ENCODE data around the gene GAGE12G.
"Not testable (repeated sequence)": the region's sequence is repeated elsewhere in the genome, so short reads cannot be mapped to it uniquely, and the experiment has no call there.

GAGE12G gene
- long read RNA-seq, result 0 reads

- DNase-seq (ENCODE audit: low read depth in 1 of 2, low spot score in 1 of 2); H3K4me3 ChIP-seq (replicated peaks; ENCODE audit: insufficient read depth, low read length); H3K27ac ChIP-seq (replicated peaks); H3K27me3 ChIP-seq (ENCODE audit: insufficient read depth, poor library complexity, severe bottlenecking): not testable (repeated sequence)
Observed at GRCh38 chrX:49570100-49570499, at the start of gene GAGE12G. GAGE12G (plus strand) TSS chrX:49570400; CDS start chrX:49571555, 1,155 bp downstream.

- H3K27me3 ChIP-seq (ENCODE audit: insufficient read depth, poor library complexity, severe bottlenecking); H3K27ac ChIP-seq (replicated peaks); H3K4me3 ChIP-seq (replicated peaks; ENCODE audit: insufficient read depth, low read length); DNase-seq (ENCODE audit: low read depth in 1 of 2, low spot score in 1 of 2): not testable (repeated sequence)
Observed at GRCh38 chrX:49531877-49532276, 38.3 kb upstream of the GAGE12G start, which contains the start of gene GAGE12C. GAGE12C (plus strand) TSS chrX:49532177; CDS start chrX:49533332, 1,155 bp downstream.

- H3K27me3 ChIP-seq (ENCODE audit: insufficient read depth, poor library complexity, severe bottlenecking); DNase-seq (ENCODE audit: low read depth in 1 of 2, low spot score in 1 of 2); H3K27ac ChIP-seq (replicated peaks); H3K4me3 ChIP-seq (replicated peaks; ENCODE audit: insufficient read depth, low read length): not testable (repeated sequence)
Observed at GRCh38 chrX:49541433-49541832, 28.8 kb upstream of the GAGE12G start, which contains the start of gene GAGE12D. GAGE12D (plus strand) TSS chrX:49541733; CDS start chrX:49542888, 1,155 bp downstream.

GRCh38 chrX:49550989-49551388 is 19.2 kb upstream of the GAGE12G start, which contains the start of gene GAGE12E:
GAGE12E (plus strand) TSS chrX:49551289; CDS start chrX:49552444, 1,155 bp downstream.
- not testable (repeated sequence) for H3K27me3 ChIP-seq (ENCODE audit: insufficient read depth, poor library complexity, severe bottlenecking); H3K27ac ChIP-seq (replicated peaks); H3K4me3 ChIP-seq (replicated peaks; ENCODE audit: insufficient read depth, low read length); DNase-seq (ENCODE audit: low read depth in 1 of 2, low spot score in 1 of 2)

- not testable (repeated sequence) for H3K4me3 ChIP-seq (replicated peaks; ENCODE audit: insufficient read depth, low read length); DNase-seq (ENCODE audit: low read depth in 1 of 2, low spot score in 1 of 2); H3K27me3 ChIP-seq (ENCODE audit: insufficient read depth, poor library complexity, severe bottlenecking); H3K27ac ChIP-seq (replicated peaks)
Observed at GRCh38 chrX:49560542-49560941, 9.7 kb upstream of the GAGE12G start, which contains the start of gene GAGE12F. GAGE12F (plus strand) TSS chrX:49560842; CDS start chrX:49561997, 1,155 bp downstream.

- not testable (repeated sequence) for DNase-seq (ENCODE audit: low read depth in 1 of 2, low spot score in 1 of 2); H3K27me3 ChIP-seq (ENCODE audit: insufficient read depth, poor library complexity, severe bottlenecking); H3K27ac ChIP-seq (replicated peaks); H3K4me3 ChIP-seq (replicated peaks; ENCODE audit: insufficient read depth, low read length)
Observed at GRCh38 chrX:49568728-49569127, 1.5 kb upstream of the GAGE12G start.

- H3K27ac ChIP-seq (replicated peaks); H3K27me3 ChIP-seq (ENCODE audit: insufficient read depth, poor library complexity, severe bottlenecking); H3K4me3 ChIP-seq (replicated peaks; ENCODE audit: insufficient read depth, low read length); DNase-seq (ENCODE audit: low read depth in 1 of 2, low spot score in 1 of 2): not testable (repeated sequence)
Observed at GRCh38 chrX:49569152-49569551, 1.0 kb upstream of the GAGE12G start.

GRCh38 chrX:49579649-49580048 is 9.4 kb downstream of the GAGE12G start, which contains the start of gene GAGE12H:
GAGE12H (plus strand) TSS chrX:49579949; CDS start chrX:49581104, 1,155 bp downstream.
- H3K27me3 ChIP-seq (ENCODE audit: insufficient read depth, poor library complexity, severe bottlenecking); DNase-seq (ENCODE audit: low read depth in 1 of 2, low spot score in 1 of 2); H3K27ac ChIP-seq (replicated peaks); H3K4me3 ChIP-seq (replicated peaks; ENCODE audit: insufficient read depth, low read length): not testable (repeated sequence)

- not testable (repeated sequence) for H3K27me3 ChIP-seq (ENCODE audit: insufficient read depth, poor library complexity, severe bottlenecking); H3K4me3 ChIP-seq (replicated peaks; ENCODE audit: insufficient read depth, low read length); DNase-seq (ENCODE audit: low read depth in 1 of 2, low spot score in 1 of 2); H3K27ac ChIP-seq (replicated peaks)
Observed at GRCh38 chrX:49589196-49589595, 19.0 kb downstream of the GAGE12G start, which contains the start of gene GAGE2A. GAGE2A (plus strand) TSS chrX:49589496; CDS start chrX:49590651, 1,155 bp downstream.

GRCh38 chrX:49589769-49590478 is 19.7 kb downstream of the GAGE12G start:
- DNase-seq (ENCODE audit: low read depth in 1 of 2, low spot score in 1 of 2), result peak in 1 of 2 experiments; percentile 23
- not testable (repeated sequence) for H3K4me3 ChIP-seq (replicated peaks; ENCODE audit: insufficient read depth, low read length); H3K27me3 ChIP-seq (ENCODE audit: insufficient read depth, poor library complexity, severe bottlenecking); H3K27ac ChIP-seq (replicated peaks)

GRCh38 chrX:49590488-49590887 is 20.3 kb downstream of the GAGE12G start:
- H3K27ac ChIP-seq (replicated peaks); H3K4me3 ChIP-seq (replicated peaks; ENCODE audit: insufficient read depth, low read length); H3K27me3 ChIP-seq (ENCODE audit: insufficient read depth, poor library complexity, severe bottlenecking); DNase-seq (ENCODE audit: low read depth in 1 of 2, low spot score in 1 of 2): not testable (repeated sequence)

GRCh38 chrX:49598720-49599119 is 28.5 kb downstream of the GAGE12G start, which contains the start of gene GAGE1:
GAGE1 (plus strand) TSS chrX:49599020; CDS start chrX:49600175, 1,155 bp downstream.
- H3K27me3 ChIP-seq (ENCODE audit: insufficient read depth, poor library complexity, severe bottlenecking), result not testable (repeated sequence)

More at GRCh38 chrX:49598720-49599119, 28.5 kb downstream of the GAGE12G start, which contains the start of gene GAGE1:
- DNase-seq (ENCODE audit: low read depth in 1 of 2, low spot score in 1 of 2); H3K27ac ChIP-seq (replicated peaks); H3K4me3 ChIP-seq (replicated peaks; ENCODE audit: insufficient read depth, low read length): not testable (repeated sequence)
